ENCODE data around the gene A4GALT.

The A4GALT gene

GRCh38 chr22:42646569-42647525 is 73.8 kb downstream of the A4GALT start:
- FAIRE-seq, result no peak

GRCh38 chr22:42645938-42646568 is 74.6 kb downstream of the A4GALT start:
- no peak for FAIRE-seq

GRCh38 chr22:42645341-42645937 is 75.2 kb downstream of the A4GALT start:
- FAIRE-seq, result no peak

- no peak for FAIRE-seq
Observed at GRCh38 chr22:42644422-42645340, 76.0 kb downstream of the A4GALT start.

GRCh38 chr22:42643634-42644421 is 76.8 kb downstream of the A4GALT start:
- FAIRE-seq, result no peak

- FAIRE-seq, result no peak
Observed at GRCh38 chr22:42642806-42643633, 77.7 kb downstream of the A4GALT start.

Data from colon (tissue), 2 donors.